PC-3 (cell line): ENCODE results near the gene CNTN6. TPM values are rescaled to one million over a fixed set of nuclear protein-coding genes. Genes with fewer than 3 reads are reported as not detected.

Source experiments
- ATAC-seq: fragments of 200-7000 bp; cut with Tn5 transposase; 2 replicates; pipeline ENCODE4 v1.9.1; 2020; ENCODE audit warnings: mild to moderate bottlenecking, moderate library complexity
- BruUV-seq: library from RNA; stranded (reverse); fragments of 400-500 nt; replicated peaks from 2 replicates; lab custom pipeline; 2021; lab: Mats Ljungman, UMichigan
- CTCF ChIA-PET: fragments of 300-600 bp; sonication (Branson Sonifier 250); formaldehyde crosslinking; loops from one replicate; lab custom pipeline; 2022; ENCODE audit warnings: antibody characterized with exemption; lab: Charles Lee
- POLR2A ChIA-PET: fragments of 300-600 bp; sonication (Branson Sonifier 250); formaldehyde crosslinking; loops from one replicate; lab custom pipeline; 2022; ENCODE audit warnings: antibody characterized with exemption; ENCODE audit not compliant: unreplicated experiment; lab: Charles Lee
- DNase-seq: peaks from one replicate; pipeline ENCODE4 v3.0.0-alpha.2; 2015
- H2AFZ ChIP-seq: fragments of 300-600 bp; sonication (generic); 2 replicates; pipeline ENCODE4 v1.6.0; 2016; ENCODE audit warnings: antibody characterized with exemption, low read length
- H3F3A ChIP-seq: fragments of 300-600 bp; sonication (generic); one replicate; pipeline ENCODE4 v1.6.0; 2017; ENCODE audit warnings: antibody characterized with exemption, low read length, control low read depth, mild to moderate bottlenecking; ENCODE audit not compliant: unreplicated experiment
- H3K27ac ChIP-seq: fragments of 300-600 bp; sonication (generic); 2 replicates; pipeline ENCODE4 v1.5.1; 2016; ENCODE audit warnings: mild to moderate bottlenecking, low read length
- H3K27me3 ChIP-seq: fragments of 300-600 bp; sonication (generic); 2 replicates; pipeline ENCODE4 v1.6.1; 2016; ENCODE audit warnings: low read length, mixed read lengths
- H3K36me3 ChIP-seq: fragments of 300-600 bp; sonication (generic); 2 replicates; pipeline ENCODE4 v1.6.1; 2016; ENCODE audit warnings: low read depth, mixed run types, low read length, mixed read lengths
- H3K4me1 ChIP-seq: fragments of 300-600 bp; sonication (generic); 2 replicates; pipeline ENCODE4 v1.5.1; 2016; ENCODE audit warnings: low read length; ENCODE audit not compliant: insufficient read depth
- H3K4me2 ChIP-seq: fragments of 300-600 bp; sonication (generic); 2 replicates; pipeline ENCODE4 v1.6.0; 2016; ENCODE audit warnings: low read length
- H3K4me3 ChIP-seq: fragments of 300-600 bp; sonication (generic); 2 replicates; pipeline ENCODE4 v1.5.1; 2016; ENCODE audit warnings: mild to moderate bottlenecking, low read length, mixed read lengths
- H3K79me2 ChIP-seq: fragments of 300-600 bp; sonication (generic); 2 replicates; pipeline ENCODE4 v1.6.1; 2017; ENCODE audit warnings: low read length, mixed read lengths
- H3K9ac ChIP-seq: fragments of 300-600 bp; sonication (generic); 2 replicates; pipeline ENCODE4 v1.6.0; 2016; ENCODE audit warnings: mild to moderate bottlenecking, low read length
- H3K9me2 ChIP-seq: fragments of 300-600 bp; sonication (generic); replicated peaks from 2 replicates; pipeline ENCODE4 v1.6.1; 2016; ENCODE audit warnings: mixed run types, low read length, mixed read lengths
- H3K9me3 ChIP-seq: fragments of 300-600 bp; sonication (generic); 2 replicates; pipeline ENCODE4 v1.6.1; 2016; ENCODE audit warnings: low read length, mixed read lengths
- H4K20me1 ChIP-seq: fragments of 300-600 bp; sonication (generic); 2 replicates; pipeline ENCODE4 v1.6.1; 2016; ENCODE audit warnings: low read length, mixed read lengths
- CTCF ChIP-seq: fragments of 300-600 bp; sonication (generic); conservative IDR thresholded peaks from 2 replicates; pipeline ENCODE4 v1.5.1; 2017; ENCODE audit warnings: antibody characterized with exemption, low read depth, mild to moderate bottlenecking, low read length
- EZH2 ChIP-seq: fragments of 300-600 bp; sonication (generic); IDR thresholded peaks from one replicate; pipeline ENCODE4 v1.6.1; 2017; ENCODE audit warnings: antibody characterized with exemption, mild to moderate bottlenecking, low read length; ENCODE audit not compliant: unreplicated experiment
- EZH2phosphoT487 ChIP-seq: fragments of 300-600 bp; sonication (generic); IDR thresholded peaks from 2 replicates; pipeline ENCODE4 v1.6.1; 2018; ENCODE audit warnings: mild to moderate bottlenecking, antibody characterized with exemption, low read length, borderline replicate concordance
- intact Hi-C: fragments of 100-400 bp; cut with micrococcal nuclease; formaldehyde crosslinking; loops from 2 replicates; pipeline ENCODE4 v1.9.0; 2023
- total RNA-seq: library from RNA; depleted of rRNA; stranded (reverse); fragments of >200 nt; gene quantifications from 2 replicates; pipeline ENCODE4 v1.2.3, GENCODE V29; 2014

Gene CNTN6
- total RNA-seq, 1 experiment from 2014 or later: not detected

GRCh38 chr3:1394188-1394587, 301.4 kb downstream of the CNTN6 start:
- TF ChIP-seq EZH2 (no peak), EZH2phosphoT487 (no peak), CTCF (no peak)
- H4K20me1 ChIP-seq: no peaks in the 10 kb centered on the region
- no peaks in the 10 kb centered on the region for H3K79me2 ChIP-seq
- BruUV-seq: no TSS peak
- H3K27me3 ChIP-seq: no peaks in the 10 kb centered on the region
- POLR2A ChIA-PET: no interaction called here
- H3K4me1 ChIP-seq: no peaks in the 10 kb centered on the region
- H3F3A ChIP-seq: no peaks in the 10 kb centered on the region
- H3K36me3 ChIP-seq: no peaks in the 10 kb centered on the region
- CTCF ChIA-PET: no interaction called here
- H3K4me3 ChIP-seq: no peak overlapping the region
- H3K9ac ChIP-seq: no peak overlapping the region
- intact Hi-C loops: no loop called here
- no peak overlapping the region for H3K4me2 ChIP-seq
- no peak overlapping the region for H2AFZ ChIP-seq
- DNase-seq (no peak), ATAC-seq (no peak)
- H3K27ac ChIP-seq: no peak overlapping the region
- peaks cover 26% of the 10 kb centered on the region for H3K9me3 ChIP-seq
- no peaks in the 10 kb centered on the region for H3K9me2 ChIP-seq

- ATAC-seq: no peak
- H2AFZ ChIP-seq: no peak overlapping the region
- no peak overlapping the region for H3K4me2 ChIP-seq
- H3K4me1 ChIP-seq: no peaks in the 10 kb centered on the region
- no peak overlapping the region for H3K4me3 ChIP-seq
- H3K9ac ChIP-seq: no peak overlapping the region
- intact Hi-C loops: no loop called here
- no peaks in the 10 kb centered on the region for H3K9me2 ChIP-seq
- no peak overlapping the region for H3K27ac ChIP-seq
- DNase-seq: no peak
- no peaks in the 10 kb centered on the region for H4K20me1 ChIP-seq
- H3K9me3 ChIP-seq: peaks cover 58% of the 10 kb centered on the region
- TF ChIP-seq CTCF (no peak), EZH2phosphoT487 (no peak), EZH2 (no peak)
- CTCF ChIA-PET: no interaction called here
- H3K27me3 ChIP-seq: no peaks in the 10 kb centered on the region
- H3F3A ChIP-seq: no peaks in the 10 kb centered on the region
- POLR2A ChIA-PET: no interaction called here
- BruUV-seq: no TSS peak
- no peaks in the 10 kb centered on the region for H3K79me2 ChIP-seq
- H3K36me3 ChIP-seq: no peaks in the 10 kb centered on the region
These were observed 307.7 kb downstream of the CNTN6 start for GRCh38 chr3:1400571-1400970.

- H3K79me2 ChIP-seq: no peaks in the 10 kb centered on the region
- ChIA-PET CTCF (no interaction called here), POLR2A (no interaction called here)
- H4K20me1 ChIP-seq: no peaks in the 10 kb centered on the region
- TF ChIP-seq CTCF: no peak
- H3K36me3 ChIP-seq: no peaks in the 10 kb centered on the region
- peaks cover 41% of the 10 kb centered on the region for H3K9me3 ChIP-seq
- no peaks in the 10 kb centered on the region for H3K27me3 ChIP-seq
- no peak overlapping the region for H3K9ac ChIP-seq
- no peak overlapping the region for H2AFZ ChIP-seq
- no peak for DNase-seq
- H3K4me2 ChIP-seq: no peak overlapping the region
- H3F3A ChIP-seq: no peaks in the 10 kb centered on the region
- no TSS peak for BruUV-seq
- H3K4me3 ChIP-seq: no peak overlapping the region
- ATAC-seq: no peak
- H3K9me2 ChIP-seq: no peaks in the 10 kb centered on the region
- intact Hi-C loops: no loop called here
- H3K27ac ChIP-seq: no peak overlapping the region
- no peaks in the 10 kb centered on the region for H3K4me1 ChIP-seq
These were observed 311.6 kb downstream of the CNTN6 start for GRCh38 chr3:1404270-1404962.
